GM20431 (cell line): ENCODE measurements around the gene CASZ1.

Source experiments
- in situ Hi-C: fragments of 300-500 bp; cut with MseI, MboI; formaldehyde crosslinking; loops from one replicate; pipeline ENCODE4 v1.15.0; 2020; ENCODE audit warnings: low sequenced_read_pairs; ENCODE audit not compliant: unreplicated experiment

CASZ1 gene

DNA sequence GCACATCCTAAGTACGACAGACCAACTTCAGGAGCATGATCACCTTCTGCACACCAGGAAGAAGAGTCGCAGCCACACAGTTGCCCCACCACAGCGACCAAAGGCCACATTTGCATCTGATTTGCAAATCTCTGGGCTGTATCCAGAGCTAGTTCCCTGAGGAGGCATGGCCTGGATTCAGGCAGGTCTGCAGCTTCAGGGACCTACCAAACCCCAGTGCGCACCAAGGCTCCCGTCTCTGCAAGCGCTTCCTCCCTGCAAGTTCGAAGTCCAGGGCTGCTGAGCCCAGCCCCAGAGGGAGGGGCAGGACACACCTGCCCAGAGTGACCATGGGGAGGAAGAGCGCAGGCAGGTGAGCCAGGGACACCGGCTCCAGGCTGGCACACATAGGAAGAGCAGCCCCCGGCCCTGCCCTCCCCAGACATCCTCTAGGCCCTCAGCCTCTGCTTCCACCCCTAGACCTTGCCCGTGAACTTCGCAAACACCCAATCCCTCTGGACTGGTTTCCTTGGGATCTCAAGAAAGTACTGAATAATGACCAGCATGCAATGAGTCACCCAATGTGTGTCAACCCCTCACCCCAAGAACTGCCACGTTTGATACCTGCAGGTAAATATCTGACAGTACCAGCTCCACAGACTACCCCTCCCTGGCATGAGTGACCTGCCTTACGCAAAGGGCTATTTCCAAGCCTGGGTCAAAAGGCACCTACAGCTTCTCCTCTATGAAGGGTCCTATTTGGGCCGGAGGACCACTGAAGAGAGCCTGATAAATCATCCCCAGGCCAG lies 36.8 kb downstream of the CASZ1 start:
- in situ Hi-C loops: no loop called here

DNA sequence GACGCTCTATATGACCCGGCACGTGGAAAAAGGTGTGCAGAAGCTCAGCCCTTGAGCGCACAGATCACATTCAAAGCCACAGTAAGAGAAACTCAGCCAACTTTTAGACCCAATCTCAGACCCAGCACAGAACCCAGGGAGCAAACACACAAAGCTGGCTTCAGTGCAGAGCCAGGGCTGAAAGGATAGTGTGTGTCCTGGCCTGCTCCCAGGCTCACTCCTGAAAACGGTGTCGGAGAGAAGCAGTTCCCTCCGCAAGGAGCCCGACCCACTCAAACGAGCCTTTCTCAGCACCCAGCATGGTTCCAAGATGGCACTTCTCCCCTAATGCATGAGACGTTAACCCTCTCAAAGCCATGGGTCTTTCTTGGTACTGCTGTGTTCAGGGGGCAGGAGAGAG lies 39.6 kb downstream of the CASZ1 start:
- in situ Hi-C loops: no loop called here

DNA sequence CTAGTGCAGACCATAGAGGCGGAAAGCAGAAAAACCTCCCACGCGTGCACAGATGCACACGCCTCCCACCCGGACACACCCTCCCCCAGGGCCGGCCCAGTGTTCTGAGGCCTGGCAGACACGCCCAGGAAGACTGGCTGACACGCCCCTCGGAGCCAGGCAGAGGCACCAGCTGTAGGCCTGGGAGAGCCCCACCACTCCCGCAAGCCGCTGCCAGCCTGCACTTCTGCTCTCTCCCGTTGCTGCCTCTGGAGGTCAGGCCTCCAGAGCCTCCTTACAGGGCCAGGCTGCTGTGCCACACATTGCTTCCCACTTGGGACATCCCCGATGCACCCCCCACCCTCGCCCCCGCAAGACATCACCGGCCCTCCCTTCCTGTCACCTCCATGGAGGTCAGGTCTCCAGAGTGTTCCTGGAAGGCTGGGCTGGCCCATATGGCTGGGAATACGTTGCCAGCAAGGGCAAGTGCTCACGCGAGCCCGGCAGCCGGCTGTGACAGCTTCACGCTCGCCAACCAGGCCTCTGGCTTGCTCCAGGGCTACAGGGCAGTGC lies 40.4 kb downstream of the CASZ1 start:
- in situ Hi-C loops: no loop called here

DNA sequence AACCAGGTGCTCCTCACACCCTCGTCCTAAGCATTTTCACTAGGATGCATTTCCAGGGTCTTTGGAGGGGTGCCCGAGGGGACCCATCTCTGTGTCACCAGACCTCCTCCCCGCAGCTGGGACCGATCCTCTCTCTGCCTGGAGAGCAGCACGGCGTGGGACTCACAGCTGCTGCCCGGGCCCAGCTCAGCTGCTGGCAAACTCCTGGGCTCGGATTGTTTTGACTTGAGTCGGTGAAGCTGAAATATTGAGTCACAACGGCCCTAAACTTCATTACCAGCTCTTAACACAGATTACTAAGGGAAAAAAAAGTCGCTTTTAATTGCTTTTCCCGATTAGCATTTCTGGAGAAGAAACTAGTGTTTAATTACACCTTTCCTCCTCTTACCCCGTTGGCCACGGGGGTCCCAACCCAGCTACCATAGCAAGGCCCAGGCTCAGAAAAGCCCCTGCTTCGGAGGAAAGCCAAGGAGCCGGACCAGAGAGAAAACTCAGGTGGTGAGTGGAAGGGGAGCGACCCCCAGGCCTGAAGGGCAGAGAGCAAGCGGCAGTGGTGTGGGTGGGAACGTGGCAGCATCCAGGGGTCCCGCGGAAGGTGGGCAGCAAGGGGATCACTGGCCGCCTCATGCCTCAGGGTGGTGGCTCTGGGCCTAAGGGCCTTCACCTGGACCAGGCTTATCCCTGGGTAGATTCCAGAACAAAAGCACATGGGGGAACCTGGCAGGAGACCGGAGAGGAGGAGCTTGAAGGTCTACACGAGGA lies 41.7 kb downstream of the CASZ1 start:
- in situ Hi-C loops: no loop called here

DNA sequence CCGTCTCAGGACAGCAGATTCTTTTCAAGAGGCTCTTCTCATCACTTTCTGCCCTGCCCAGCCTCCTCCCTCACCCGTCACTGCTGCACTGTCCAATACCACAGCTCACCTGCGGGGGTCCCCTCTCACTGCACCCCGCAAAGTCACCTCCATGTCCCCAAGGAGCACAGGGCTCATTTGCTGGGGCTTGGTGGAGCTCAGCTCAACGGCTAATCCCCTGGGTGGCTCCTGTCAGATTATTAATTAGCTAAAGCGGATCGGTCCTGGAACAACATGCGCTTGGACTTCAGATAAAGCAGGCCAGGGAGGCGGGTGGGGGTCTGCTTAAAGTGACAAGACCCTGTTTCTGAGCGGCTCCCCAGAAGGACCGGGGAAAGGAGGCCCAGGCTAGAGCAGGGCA lies 43.1 kb downstream of the CASZ1 start:
- in situ Hi-C loops: no loop called here

DNA sequence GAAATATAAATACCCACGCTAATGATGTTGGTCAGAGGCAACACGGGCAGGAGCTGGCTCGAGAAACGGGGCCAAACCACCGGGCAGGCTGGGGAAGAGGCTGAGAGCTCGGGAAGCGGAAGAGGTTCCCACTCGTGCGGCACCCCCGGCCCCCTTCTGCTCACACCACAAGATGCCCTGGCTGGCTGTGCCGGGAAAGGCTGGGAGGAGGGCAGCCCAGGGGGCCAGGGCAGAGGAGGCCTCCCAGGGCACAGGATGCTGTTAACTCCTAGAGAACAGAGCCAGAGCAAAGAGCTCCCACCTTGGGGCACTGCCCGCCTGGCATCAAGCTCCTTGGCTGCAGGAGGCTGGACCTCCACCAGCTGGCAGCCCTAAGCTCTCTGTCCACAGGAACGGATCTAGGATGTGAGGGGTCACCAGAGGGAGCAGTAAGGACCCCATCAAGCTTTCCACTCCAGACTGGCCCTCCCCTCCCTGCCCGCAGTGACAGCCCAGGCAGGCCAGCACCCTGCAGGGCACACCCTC lies 44.8 kb downstream of the CASZ1 start:
- in situ Hi-C loops: no loop called here

DNA sequence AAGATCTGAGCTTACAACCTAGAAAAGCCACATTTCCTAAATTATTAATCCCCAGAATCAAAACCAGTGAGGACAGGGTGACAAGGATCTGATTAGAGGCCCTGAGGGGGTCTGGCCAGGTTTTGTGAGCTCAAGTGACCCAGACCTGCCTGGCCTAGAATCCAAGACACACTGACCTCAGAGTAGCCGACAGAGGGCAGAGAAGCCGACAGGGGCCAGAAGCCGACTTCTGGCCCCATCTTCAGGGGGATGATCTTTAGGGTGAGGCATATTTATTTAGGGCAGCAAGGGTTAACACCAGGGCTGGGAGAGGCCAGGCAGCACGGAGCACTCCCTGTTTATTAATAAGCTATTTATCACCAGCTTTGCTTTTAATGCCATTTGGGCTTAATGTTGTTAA lies 45.3 kb downstream of the CASZ1 start:
- in situ Hi-C loops: no loop called here

DNA sequence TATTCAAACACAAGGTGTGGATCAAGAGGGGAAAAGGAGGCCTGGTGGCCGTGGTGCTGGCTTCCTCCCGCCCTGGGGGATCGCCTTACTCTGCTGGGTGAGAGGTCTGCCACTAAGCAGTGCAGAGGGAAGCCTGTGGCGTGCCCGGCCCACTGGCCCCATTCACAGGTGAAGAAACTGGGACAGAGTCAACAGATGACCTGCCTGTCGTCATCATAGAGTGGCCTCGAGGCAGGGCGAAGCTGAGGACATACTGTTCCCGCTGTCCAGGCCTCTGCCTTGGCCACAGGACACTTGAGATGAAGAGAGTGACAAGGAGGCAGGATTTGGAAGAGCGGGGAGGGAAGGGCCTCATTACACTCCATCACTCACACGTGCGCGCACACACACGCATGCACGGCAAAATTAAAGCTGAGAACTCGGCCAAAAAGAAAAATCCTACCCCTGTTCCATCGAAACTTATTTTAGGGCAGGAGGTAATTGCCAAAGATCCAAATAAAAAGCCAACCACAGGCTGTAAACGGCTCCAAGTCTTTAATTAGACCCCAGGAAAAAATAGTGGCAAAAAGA lies 50.5 kb downstream of the CASZ1 start:
- in situ Hi-C loops: no loop called here

DNA sequence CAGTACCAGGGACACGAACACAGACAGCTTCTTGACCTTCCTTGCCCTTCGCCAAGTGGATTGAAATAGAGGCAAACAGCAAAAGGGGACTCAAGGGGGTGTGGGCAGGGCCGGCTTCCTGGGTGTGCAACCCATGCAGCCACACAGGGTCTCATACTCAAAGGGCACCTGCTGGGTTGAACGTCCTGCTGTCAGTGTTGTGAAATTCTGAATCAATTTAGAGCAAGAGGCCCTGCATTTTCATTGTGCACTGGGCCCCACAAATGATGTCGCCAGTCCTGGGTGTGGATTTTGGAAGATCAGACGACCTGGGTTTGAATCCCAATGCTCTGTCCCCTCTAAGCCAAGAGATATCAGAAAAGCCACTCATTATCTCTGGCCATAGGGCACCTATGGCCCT lies 51.1 kb downstream of the CASZ1 start:
- in situ Hi-C loops: no loop called here

DNA sequence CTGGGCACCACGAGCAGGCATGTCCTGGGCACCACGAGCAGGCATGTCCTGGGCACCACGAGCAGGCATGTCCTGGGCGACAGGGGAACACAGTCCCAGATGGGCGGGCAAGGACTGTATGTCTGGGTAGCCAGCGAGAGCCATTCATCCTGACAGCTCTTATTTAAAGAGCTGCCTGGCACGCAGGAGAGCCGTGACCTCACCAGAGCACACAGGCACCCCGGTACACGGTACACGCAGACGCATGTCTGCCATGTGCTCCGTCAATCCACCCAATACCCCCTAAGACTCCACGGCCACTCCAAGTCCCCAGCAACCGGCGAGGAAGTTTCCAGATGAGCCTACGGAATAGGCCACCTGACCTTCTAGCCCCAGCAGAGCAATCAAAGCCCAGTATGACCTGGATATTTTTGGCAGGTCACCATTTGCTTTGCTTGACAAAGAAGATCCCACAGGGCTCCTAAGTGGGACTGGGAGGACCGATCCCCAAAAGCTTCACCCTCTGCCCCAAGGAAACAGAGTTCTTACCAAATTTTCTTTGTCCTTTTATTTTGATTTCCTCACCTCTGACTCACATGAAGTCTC lies 51.7 kb downstream of the CASZ1 start:
- in situ Hi-C loops: no loop called here

DNA sequence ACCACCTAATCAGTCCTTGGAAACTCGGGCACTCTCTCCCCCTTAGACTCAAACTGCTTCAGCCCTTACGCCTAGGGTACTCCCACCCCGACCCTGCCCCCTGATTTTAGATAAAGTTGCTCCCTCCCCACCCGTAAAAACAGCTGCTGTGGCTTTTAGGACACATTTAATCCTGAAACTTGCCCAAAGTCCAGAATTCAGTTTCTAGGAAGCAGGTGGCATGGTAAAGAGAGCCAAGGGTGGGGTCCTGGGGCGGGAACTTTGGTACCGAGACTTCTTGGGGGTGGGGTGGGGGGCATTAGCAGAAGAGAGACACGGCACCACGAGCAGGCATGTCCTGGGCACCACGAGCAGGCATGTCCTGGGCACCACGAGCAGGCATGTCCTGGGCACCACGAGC lies 52.4 kb downstream of the CASZ1 start:
- in situ Hi-C loops: no loop called here

DNA sequence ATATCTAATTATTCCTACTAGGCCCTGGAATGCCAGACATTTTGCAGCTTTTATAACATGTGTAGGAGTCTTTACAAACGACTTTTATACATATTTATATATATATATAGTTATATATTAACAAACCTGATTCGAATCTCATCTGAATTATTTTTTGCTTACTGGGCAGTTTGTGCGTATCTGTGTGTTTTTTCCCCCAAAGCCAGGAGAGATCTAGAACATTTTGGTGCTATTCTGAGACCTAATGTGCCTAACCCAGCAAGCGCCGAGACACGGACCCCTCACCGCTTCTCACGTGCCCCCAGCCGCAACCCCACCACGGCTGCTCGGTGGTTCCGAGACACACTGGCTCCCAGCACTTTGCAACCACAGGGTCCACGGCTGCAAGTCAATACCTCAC lies 54.8 kb downstream of the CASZ1 start:
- in situ Hi-C loops: no loop called here

DNA sequence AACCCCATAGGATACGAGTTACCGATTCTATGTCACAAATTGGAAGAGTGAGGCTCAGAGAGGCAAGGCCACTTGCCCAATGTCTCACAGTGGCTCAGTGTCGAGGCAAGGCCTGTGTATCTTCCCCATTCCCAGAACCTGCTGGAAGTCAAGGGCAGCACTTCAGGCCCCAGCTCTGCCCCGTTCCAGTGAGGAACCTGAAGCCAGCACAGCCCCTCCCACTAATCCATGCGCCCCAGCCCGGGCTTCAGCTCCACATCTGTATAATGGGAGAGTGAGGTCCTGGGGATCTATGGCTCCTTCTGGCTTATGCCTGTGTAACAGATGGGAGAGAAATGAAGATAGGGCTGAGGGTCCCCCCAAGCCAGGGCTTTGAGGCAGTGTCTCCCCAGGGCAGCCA lies 56.3 kb downstream of the CASZ1 start:
- in situ Hi-C loops: no loop called here

DNA sequence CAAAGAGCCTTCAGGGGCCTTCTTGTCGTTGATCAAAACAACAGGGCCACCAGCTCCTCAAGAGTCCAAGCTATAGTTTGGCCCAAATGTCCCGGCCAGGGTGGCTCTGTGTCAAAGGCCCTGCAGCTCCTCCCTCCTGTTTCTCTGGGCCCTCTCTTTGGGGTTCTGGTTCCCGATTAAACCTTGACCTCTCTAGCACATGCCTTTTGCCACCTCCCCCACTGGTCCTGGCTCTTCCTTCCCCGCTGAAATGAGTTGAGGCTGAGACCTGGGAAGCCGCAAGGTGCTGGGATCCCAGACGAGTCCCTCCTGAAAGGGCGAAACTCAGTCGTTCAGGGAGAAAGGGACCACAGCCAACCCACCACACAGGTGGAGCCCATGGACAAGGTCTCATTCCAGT lies 56.9 kb downstream of the CASZ1 start:
- in situ Hi-C loops: no loop called here

DNA sequence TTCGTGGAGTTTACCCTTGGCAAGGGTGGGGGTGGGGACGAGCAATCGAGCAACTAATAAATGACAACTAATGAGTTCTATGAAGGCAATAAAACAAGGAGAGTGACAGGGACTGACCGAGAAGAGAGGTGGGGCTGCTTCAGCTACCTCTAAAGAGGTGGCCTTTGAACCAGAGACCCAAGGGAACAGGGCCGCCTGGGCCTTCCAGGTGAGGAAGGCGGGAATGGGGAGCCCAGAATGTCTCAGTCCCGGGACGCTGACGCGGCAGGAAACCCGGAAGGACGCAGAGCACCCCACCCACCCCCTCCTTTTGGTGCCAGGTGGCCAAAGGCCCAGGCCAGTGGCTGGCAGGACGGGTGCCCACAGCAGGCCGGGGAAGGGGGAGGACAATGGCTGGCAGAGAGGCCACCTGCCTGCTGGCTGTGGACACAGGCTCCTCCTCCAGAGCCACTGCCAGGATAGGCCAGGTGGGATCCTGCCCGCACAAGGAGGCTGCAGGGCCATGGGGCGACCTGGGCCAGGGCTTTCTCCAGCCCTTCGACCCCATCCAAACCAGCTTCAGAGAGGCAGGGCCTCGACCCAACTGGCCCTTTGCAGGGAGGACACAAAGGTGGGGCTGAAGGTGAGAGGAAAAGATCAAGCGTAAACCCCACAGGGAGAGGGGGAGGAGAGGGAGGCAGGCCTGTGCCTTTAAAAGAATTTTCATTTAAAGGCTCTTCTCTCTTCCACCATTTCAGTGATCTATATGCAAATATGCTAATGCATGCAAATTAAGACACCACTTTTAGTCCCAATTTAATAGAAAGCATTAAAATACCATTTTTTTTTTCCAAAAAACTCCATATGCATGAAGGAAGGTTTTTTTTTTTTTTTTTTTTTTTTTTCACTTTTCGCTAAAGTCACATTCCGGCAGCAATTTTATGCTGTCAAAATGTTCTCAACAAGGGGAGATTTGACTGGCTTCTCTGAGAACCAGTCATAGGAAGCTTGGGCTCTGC lies 58.1 kb downstream of the CASZ1 start:
- in situ Hi-C loops: no loop called here

DNA sequence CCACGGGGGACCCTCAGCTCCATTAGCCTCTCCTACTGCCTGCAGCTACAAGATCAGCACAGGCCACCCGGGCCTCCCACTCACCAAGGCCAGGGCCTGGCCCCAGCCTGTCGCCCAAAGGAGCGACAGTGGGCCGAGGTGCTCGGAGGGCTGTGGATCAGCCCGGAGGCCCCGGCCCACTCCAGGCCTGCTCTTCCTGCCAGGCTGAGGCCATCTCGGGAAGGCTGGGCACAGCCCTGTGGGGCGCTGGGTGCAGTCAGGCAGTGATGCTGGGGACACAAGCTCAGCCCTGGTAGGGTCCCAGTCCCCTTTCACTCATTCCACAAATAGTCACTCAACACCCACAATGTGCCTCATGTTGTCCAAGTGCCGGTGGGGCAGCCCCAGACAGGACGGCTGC lies 58.8 kb downstream of the CASZ1 start:
- in situ Hi-C loops: no loop called here

DNA sequence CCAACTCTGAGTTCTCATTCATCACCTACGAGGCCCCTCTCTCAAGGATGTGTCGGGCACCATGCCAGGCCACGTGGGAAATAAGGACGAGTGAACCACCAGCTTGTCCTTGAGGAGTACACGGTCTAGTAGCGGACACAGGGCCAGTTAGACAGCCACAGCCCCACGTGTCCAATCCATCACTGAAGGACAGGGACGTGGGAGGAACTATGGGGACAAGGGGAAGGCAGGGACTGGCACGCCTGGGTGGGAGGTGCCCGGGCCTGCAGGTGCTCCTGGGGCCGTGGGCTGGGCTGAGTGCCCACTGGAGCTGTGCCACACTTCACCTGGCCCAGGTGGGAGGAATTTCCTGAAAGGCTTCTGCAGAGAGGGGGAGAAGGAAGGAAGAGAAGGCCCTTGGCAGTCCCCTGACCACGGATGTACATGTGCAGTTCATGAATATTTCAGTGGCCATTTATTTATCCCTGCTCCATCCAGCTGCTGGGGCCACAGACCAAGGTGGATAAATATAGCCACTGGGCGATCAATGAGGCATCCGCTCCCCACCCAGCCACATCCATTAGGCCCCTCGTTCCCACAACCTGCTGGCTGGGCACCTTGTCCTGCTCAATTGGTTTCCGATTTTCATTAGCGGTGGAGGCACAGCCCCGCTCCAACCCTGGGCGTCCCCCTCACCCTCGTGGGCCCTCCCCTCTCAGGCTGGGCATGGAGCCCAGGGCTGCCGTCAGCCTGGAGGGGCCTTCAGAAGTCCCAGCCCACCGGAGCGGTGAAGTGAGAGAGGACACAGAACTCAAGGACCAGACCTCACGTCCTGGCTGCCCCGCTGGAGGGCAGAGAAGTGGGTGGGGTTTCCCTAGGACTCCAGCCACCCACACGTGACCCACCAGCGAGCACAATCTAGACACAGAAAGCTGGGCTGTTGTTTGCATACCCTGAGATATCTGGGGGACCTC lies 59.5 kb downstream of the CASZ1 start:
- in situ Hi-C loops: no loop called here

DNA sequence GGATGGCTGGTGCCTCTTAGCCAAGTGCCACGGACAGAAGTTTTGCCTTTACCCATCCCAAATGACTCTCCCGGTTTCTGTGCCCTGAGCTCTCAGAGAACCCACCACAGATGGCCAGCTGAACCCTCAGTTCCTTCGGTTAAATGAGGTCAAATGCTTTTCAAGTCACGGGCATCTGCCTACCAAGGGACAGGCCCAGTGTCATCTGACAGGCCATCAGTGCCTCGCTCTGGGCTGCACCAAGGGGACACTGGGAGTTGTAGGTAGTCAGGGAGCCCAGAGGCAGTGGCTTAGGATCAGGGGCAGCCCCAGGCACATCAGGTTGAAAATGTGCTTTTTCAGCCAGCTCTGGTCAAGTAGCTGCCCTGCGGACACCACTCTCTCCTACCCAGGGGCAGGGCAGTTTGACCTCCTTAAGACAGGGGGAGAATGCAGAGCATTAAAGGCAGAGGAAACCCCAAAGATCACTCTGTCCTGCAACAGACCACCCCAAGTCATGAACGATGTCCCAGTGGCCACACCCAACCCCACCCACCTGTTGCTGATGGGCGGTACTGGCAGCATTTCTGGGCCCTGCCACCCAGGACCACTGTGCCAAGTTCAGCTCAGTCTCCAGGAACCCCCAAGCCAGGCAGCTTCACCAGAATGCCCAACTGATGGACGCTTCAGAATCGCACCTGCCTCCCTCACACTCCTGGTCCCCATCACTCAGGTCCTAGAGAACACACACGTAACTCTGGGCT lies 60.7 kb downstream of the CASZ1 start:
- in situ Hi-C loops: no loop called here
